ENCODE data around the gene HNRNPA0.

- TF ChIP-seq FOS (IDR thresholded peaks at IDR 0.05; ENCODE audit: extremely low read depth, insufficient read length) (no peak), ZNF274 (IDR thresholded peaks at IDR 0.05; ENCODE audit: borderline replicate concordance, low read depth, low read length) (no peak), ZFP1 (CRISPR knock-in tag; IDR thresholded peaks at IDR 0.05) (no peak), ZNF384 (IDR thresholded peaks at IDR 0.05; ENCODE audit: low read depth, low read length) (no peak), EHMT2 (IDR thresholded peaks at IDR 0.05) (no peak), NR1H2 (CRISPR knock-in tag; IDR thresholded peaks at IDR 0.05) (no peak), ZZZ3 (IDR thresholded peaks at IDR 0.05) (no peak), MTF1 (CRISPR knock-in tag; IDR thresholded peaks at IDR 0.05; ENCODE audit: borderline replicate concordance) (no peak)
Observed at GRCh38 chr5:137737349-137738131, 16.6 kb downstream of the HNRNPA0 start.

All from K562 (cell line).